ENCODE measurements around the gene POLDIP2. TPM values are rescaled to one million over a fixed set of nuclear protein-coding genes. Genes with fewer than 3 reads are reported as not detected.
A peak's percentile ranks its signal among the peaks of the same experiment; 100 is the strongest.

Gene POLDIP2
- total RNA-seq (2012; rRNA removed), result 58.3 and 66.7 TPM in 2 replicates
- polyA plus RNA-seq (2012; rRNA removed), result 72.0 and 77.8 TPM in 2 replicates
- polyA plus RNA-seq (2012; cell fraction: cytosol; rRNA removed), result 70.5 and 80.8 TPM in 2 replicates
- polyA plus RNA-seq (2012; cell fraction: nucleus; rRNA removed; ENCODE audit: low replicate concordance), result 33.1 and 46.5 TPM in 2 replicates
- percentile 76 among the genes with signal in this experiment for Bru-seq, nascent RNA
- percentile 85 among the genes with signal in this experiment for BruChase-seq, experiment 1, labeled RNA remaining after a 6-hour chase
- BruChase-seq, experiment 2, labeled RNA remaining after a 2-hour chase, result percentile 75 among the genes with signal in this experiment
- long read RNA-seq, transcript POLDIP2-201 (11 exons, 2,121 nt), result major isoform, 171 of 202 reads
- long read RNA-seq, partial matches to known transcripts, result 9 of 202 reads
- long read RNA-seq, other reads (novel, unspliced or antisense), result 22 of 202 reads

GRCh38 chr17:28357061-28357900, at the start of gene POLDIP2:
Gene POLDIP2, minus strand, starts transcription at chr17:28357527. Its CDS starts 79 bp downstream, at chr17:28357448.
- peak within 1 kb of the TSS; percentile 92 for H3K14ac ChIP-seq (replicated peaks; ENCODE audit: low read depth, low read length)
- intact Hi-C loops (cut with micrococcal nuclease), result no loop called here
- TF ChIP-seq POLR2A (IDR thresholded peaks at IDR 0.05; ENCODE audit: low read depth, low read length) (peak; percentile 97), RAD21 (IDR thresholded peaks at IDR 0.05; ENCODE audit: low read length) (0 out of 2 replicates have a peak, but pooled peaks have one; percentile 27), SMC3 (IDR thresholded peaks at IDR 0.05; ENCODE audit: low read depth, low read length) (peak; percentile 2; the same call in 1 of the 2 replicates), MAZ (IDR thresholded peaks at IDR 0.05; ENCODE audit: borderline replicate concordance, low read depth, low read length) (peak; percentile 57; the same call in 1 of the 2 replicates), CHD1 (IDR thresholded peaks at IDR 0.05; ENCODE audit: low read depth, low read length) (no peak), RCOR1 (IDR thresholded peaks at IDR 0.05; ENCODE audit: insufficient replicate concordance, low read length) (no peak), RFX5 (IDR thresholded peaks at IDR 0.05; ENCODE audit: low read depth, low read length) (no peak), USF2 (IDR thresholded peaks at IDR 0.05; ENCODE audit: low read depth, low read length) (peak; percentile 94), CTCF (conservative IDR thresholded peaks at IDR 0.05; ENCODE audit: low read depth, low read length) (0 out of 2 replicates have a peak, but pooled peaks have one; percentile 5), MAFK (IDR thresholded peaks at IDR 0.05; ENCODE audit: low read depth, low read length) (no peak), MXI1 (IDR thresholded peaks at IDR 0.05; ENCODE audit: borderline replicate concordance, low read depth, low read length) (no peak; the same call in 1 of the 2 replicates)

More at GRCh38 chr17:28357061-28357900, at the start of gene POLDIP2:
- 0% methylated on average over 41 of the region's 80 CpGs; no CpG with 5 or more reads in 1 of the 2 experiments for WGBS, 2 experiments (ENCODE audit: extremely low coverage in 2 of 2, insufficient read length in 1 of 2)
- peak within 1 kb of the TSS; percentile 80 for H3K4me3 ChIP-seq (ENCODE audit: insufficient read depth, low read depth, low read length)
- peak within 1 kb of the TSS; percentile 90 for H3K9ac ChIP-seq (ENCODE audit: low read depth, low read length)
- peak within 1 kb of the TSS; percentile 94 for H2AK9ac ChIP-seq (replicated peaks; ENCODE audit: low read depth, low read length, poor library complexity)
- dilution Hi-C loops (cut with HindIII; ENCODE audit: low sequenced_read_pairs, unreplicated experiment), result no loop called here
- H3K23ac ChIP-seq (ENCODE audit: low read depth, low read length), result peak within 1 kb of the TSS; percentile 54
- no peaks in the 10 kb centered on the region for H3K9me3 ChIP-seq (ENCODE audit: control insufficient read depth, insufficient read depth, low read length)
- DNase-seq (peak; percentile 92), ATAC-seq (ENCODE audit: low read depth) (peak; percentile 99)
- peak within 1 kb of the TSS; percentile 84 for H3K27ac ChIP-seq (ENCODE audit: insufficient read depth, low read length)
- 0 out of 2 replicates have a peak within 1 kb of the TSS, but pooled peaks have one; percentile 14 for H2BK120ac ChIP-seq (ENCODE audit: low read depth, low read length)
- H2AK5ac ChIP-seq (ENCODE audit: low read depth, low read length), result peak within 1 kb of the TSS; percentile 68
- no peaks in the 10 kb centered on the region for H4K20me1 ChIP-seq (ENCODE audit: insufficient read depth, low read length)
- peak within 1 kb of the TSS; percentile 87 for H3K4ac ChIP-seq (ENCODE audit: low read depth, low read length)
- H3K79me1 ChIP-seq (ENCODE audit: low read depth in 1 of 2, low read length in 2 of 2), result peaks cover 42 to 56% of the 10 kb centered on the region in 2 experiments
- CTCF ChIA-PET, result interaction anchor here (1.5 kb wide), 1 partner anchor 13 kb away, joined by 6 read pairs; the partner anchor contains the start of gene VTN
- H2BK5ac ChIP-seq (ENCODE audit: low read depth, low read length, poor library complexity, severe bottlenecking), result peak within 1 kb of the TSS; percentile 57
- H2BK15ac ChIP-seq (ENCODE audit: low read depth, low read length), result no peak within 1 kb of the TSS
- no peak within 1 kb of the TSS for H3K18ac ChIP-seq (ENCODE audit: low read depth, low read length)
- in situ Hi-C loops (cut with MboI; ENCODE audit: low sequenced_read_pairs), result no loop called here
- peak within 1 kb of the TSS; percentile 97 for H2AFZ ChIP-seq (replicated peaks; ENCODE audit: low read length, poor library complexity)
- POLR2A ChIA-PET (ENCODE audit: unreplicated experiment), result interaction anchor here (0.6 to 1.6 kb wide), 4 partner anchors 10 to 323 kb away, joined by 4 to 10 read pairs (median 6); partner anchors contain the start of genes TNFAIP1 and VTN
- H3K56ac ChIP-seq (ENCODE audit: extremely low read depth, insufficient read depth, low read length), result peak within 1 kb of the TSS; percentile 86; the same call in 1 of the 2 replicates
- peak within 1 kb of the TSS; percentile 85 for H4K91ac ChIP-seq (ENCODE audit: insufficient read depth, low read depth, low read length)
- H3K4me1 ChIP-seq (ENCODE audit: control insufficient read depth, insufficient read depth, low read length), result peaks cover 3% of the 10 kb centered on the region
- TSS peak; percentile 56 for BruUV-seq (replicated peaks)
- no peaks in the 10 kb centered on the region; the same call in 1 of the 2 replicates for H3K9me1 ChIP-seq (ENCODE audit: insufficient read depth, low read length)
- no peaks in the 10 kb centered on the region for H3K27me3 ChIP-seq (ENCODE audit: control insufficient read depth, insufficient read depth, low read length)
- peak within 1 kb of the TSS; percentile 97 to 99 for H4K8ac ChIP-seq (ENCODE audit: low read depth in 2 of 2, low read length in 2 of 2)
- H3K36me3 ChIP-seq (ENCODE audit: control insufficient read depth, insufficient read depth, low read length), result peaks cover 36% of the 10 kb centered on the region
- peak within 1 kb of the TSS; percentile 74 for H4K5ac ChIP-seq (ENCODE audit: low read depth, low read length)
- H3K4me2 ChIP-seq (ENCODE audit: low read depth, low read length), result peak within 1 kb of the TSS; percentile 93
- no peak within 1 kb of the TSS for H2BK20ac ChIP-seq (ENCODE audit: low read depth, low read length)

Measured in IMR-90 (cell line).